HG03097 (cell line): ENCODE data around the gene GJA4.
"Not testable (repeated sequence)": the region's sequence is repeated elsewhere in the genome, so short reads cannot be mapped to it uniquely, and the experiment has no call there.

Experiments used
- ATAC-seq: cut with Tn5 transposase; IDR thresholded peaks from one replicate; pipeline ENCODE4 v1.9.1; 2021; ENCODE audit not compliant: unreplicated experiment, low FRiP score

GJA4 gene

GRCh38 chr1:34763142-34763781 lies 29.5 kb upstream of the GJA4 start:
- no peak for ATAC-seq

- no peak for ATAC-seq
Measured at GRCh38 chr1:34768856-34769255, 23.9 kb upstream of the GJA4 start.

- ATAC-seq, result no peak
Measured at GRCh38 chr1:34770891-34771504, 21.8 kb upstream of the GJA4 start.

GRCh38 chr1:34771573-34772371 lies 21.0 kb upstream of the GJA4 start:
- ATAC-seq, result no peak

GRCh38 chr1:34773114-34773513 lies 19.7 kb upstream of the GJA4 start:
- not testable (repeated sequence) for ATAC-seq

- no peak for ATAC-seq
Measured at GRCh38 chr1:34774957-34775356, 17.8 kb upstream of the GJA4 start.

- ATAC-seq, result no peak
Measured at GRCh38 chr1:34776911-34777310, 15.9 kb upstream of the GJA4 start.

GRCh38 chr1:34777519-34778321 lies 15.1 kb upstream of the GJA4 start:
- ATAC-seq, result no peak

- no peak for ATAC-seq
Measured at GRCh38 chr1:34778381-34778780, 14.4 kb upstream of the GJA4 start.

GRCh38 chr1:34779005-34779404 lies 13.8 kb upstream of the GJA4 start:
- ATAC-seq, result no peak

GRCh38 chr1:34779526-34779925 lies 13.3 kb upstream of the GJA4 start:
- ATAC-seq, result no peak

GRCh38 chr1:34779962-34780361 lies 12.8 kb upstream of the GJA4 start:
- ATAC-seq, result no peak

- ATAC-seq, result no peak
Measured at GRCh38 chr1:34780528-34780927, 12.3 kb upstream of the GJA4 start.

- ATAC-seq, result no peak
Measured at GRCh38 chr1:34781071-34781843, 11.5 kb upstream of the GJA4 start, which contains the start of gene GJB3. TSS of gene GJB3 (plus strand) at chr1:34781214. CDS start at chr1:34784763, 3,549 bp downstream.

GRCh38 chr1:34781844-34782391 lies 10.9 kb upstream of the GJA4 start:
- ATAC-seq, result no peak

- ATAC-seq, result no peak
Measured at GRCh38 chr1:34784751-34785221, 8.0 kb upstream of the GJA4 start.

- no peak for ATAC-seq
Measured at GRCh38 chr1:34785231-34785874, 7.4 kb upstream of the GJA4 start.

GRCh38 chr1:34785875-34786470 lies 6.8 kb upstream of the GJA4 start:
- ATAC-seq, result no peak
